SK-N-SH treated with all-trans-retinoic acid at 6 μM for 48 hours (cell line): ENCODE data around the gene ST13.

Source experiments
- ATAC-seq: fragments of 200-7000 bp; cut with Tn5 transposase; 3 replicates; pipeline ENCODE4 v1.9.1; 2020; ENCODE audit warnings: mild to moderate bottlenecking, moderate library complexity
- ARNTL ChIP-seq: fragments of 450-650 bp; formaldehyde crosslinking; IDR thresholded peaks from 2 replicates; pipeline ENCODE4 v1.5.0; 2020; ENCODE audit warnings: low read depth, mild to moderate bottlenecking, moderate library complexity, borderline replicate concordance
- BACH2 ChIP-seq: fragments of 250-450 bp; sonication (Bioruptor Pico); IDR thresholded peaks from 2 replicates; pipeline ENCODE4 v1.9.0; 2021; ENCODE audit warnings: mild to moderate bottlenecking, borderline replicate concordance
- CSDC2 ChIP-seq: fragments of 250-450 bp; sonication (Bioruptor Pico); IDR thresholded peaks from 2 replicates; pipeline ENCODE4 v1.5.0; 2020; ENCODE audit warnings: mild to moderate bottlenecking, moderate library complexity
- ESRRG ChIP-seq: fragments of 250-450 bp; sonication (Bioruptor Pico); IDR thresholded peaks from 2 replicates; pipeline ENCODE4 v1.6.1; 2021; ENCODE audit warnings: mild to moderate bottlenecking
- GLIS3 ChIP-seq: fragments of 250-450 bp; sonication (Bioruptor Pico); IDR thresholded peaks from 2 replicates; pipeline ENCODE4 v1.5.0; 2020; ENCODE audit warnings: mild to moderate bottlenecking, moderate library complexity
- ISL1 ChIP-seq: fragments of 250-450 bp; sonication (Bioruptor Pico); IDR thresholded peaks from 2 replicates; pipeline ENCODE4 v2.1.2; 2022; ENCODE audit warnings: mild to moderate bottlenecking, moderate library complexity
- OSR1 ChIP-seq: fragments of 250-450 bp; sonication (Bioruptor Pico); IDR thresholded peaks from 2 replicates; pipeline ENCODE4 v1.8.0; 2022; ENCODE audit warnings: moderate library complexity, mild to moderate bottlenecking, inconsistent platforms
- RARB ChIP-seq: fragments of 250-450 bp; sonication (Bioruptor Pico); IDR thresholded peaks from 2 replicates; pipeline ENCODE4 v1.8.0; 2021; ENCODE audit warnings: mild to moderate bottlenecking, moderate library complexity
- SNAI2 ChIP-seq: fragments of 250-450 bp; sonication (Bioruptor Pico); IDR thresholded peaks from 2 replicates; pipeline ENCODE4 v1.5.0; 2020; ENCODE audit warnings: mild to moderate bottlenecking, moderate library complexity
- TCF4 ChIP-seq: fragments of 250-450 bp; sonication (Bioruptor Pico); IDR thresholded peaks from 2 replicates; pipeline ENCODE4 v1.8.0; 2021; ENCODE audit warnings: mild to moderate bottlenecking, moderate library complexity, borderline replicate concordance
- TOX ChIP-seq: fragments of 250-450 bp; sonication (Bioruptor Pico); IDR thresholded peaks from 2 replicates; pipeline ENCODE4 v1.8.0; 2021; ENCODE audit warnings: mild to moderate bottlenecking, moderate library complexity, borderline replicate concordance
- ZC3H10 ChIP-seq: fragments of 250-450 bp; sonication (Bioruptor Pico); IDR thresholded peaks from 2 replicates; pipeline ENCODE4 v1.5.1; 2021; ENCODE audit warnings: mild to moderate bottlenecking, moderate library complexity
- ZNF8 ChIP-seq: fragments of 450-650 bp; formaldehyde crosslinking; IDR thresholded peaks from 2 replicates; pipeline ENCODE4 v1.5.0; 2020; ENCODE audit warnings: mild to moderate bottlenecking, moderate library complexity
- TF ChIP-seq, protein P1 (sequence below): fragments of 250-450 bp; sonication (Bioruptor Pico); IDR thresholded peaks from 2 replicates; pipeline ENCODE4 v1.5.1; 2020; ENCODE audit warnings: low read depth, mild to moderate bottlenecking, moderate library complexity
- TF ChIP-seq, protein P2 (sequence below): fragments of 250-450 bp; sonication (Bioruptor Pico); IDR thresholded peaks from 2 replicates; pipeline ENCODE4 v1.8.0; 2021; ENCODE audit warnings: low read depth, mild to moderate bottlenecking, moderate library complexity, borderline replicate concordance
- TF ChIP-seq, protein P3 (sequence below): fragments of 250-450 bp; sonication (Bioruptor Pico); IDR thresholded peaks from 2 replicates; pipeline ENCODE4 v1.5.0; 2020; ENCODE audit warnings: mild to moderate bottlenecking, moderate library complexity
- TF ChIP-seq, protein P4 (sequence below): fragments of 250-450 bp; sonication (Bioruptor Pico); IDR thresholded peaks from 2 replicates; pipeline ENCODE4 v1.8.0; 2020; ENCODE audit warnings: mild to moderate bottlenecking, moderate library complexity, borderline replicate concordance
- TF ChIP-seq, protein P5 (sequence below): fragments of 250-450 bp; sonication (Bioruptor Pico); IDR thresholded peaks from 2 replicates; pipeline ENCODE4 v1.5.1; 2021; ENCODE audit warnings: mild to moderate bottlenecking, moderate library complexity

Gene ST13

DNA sequence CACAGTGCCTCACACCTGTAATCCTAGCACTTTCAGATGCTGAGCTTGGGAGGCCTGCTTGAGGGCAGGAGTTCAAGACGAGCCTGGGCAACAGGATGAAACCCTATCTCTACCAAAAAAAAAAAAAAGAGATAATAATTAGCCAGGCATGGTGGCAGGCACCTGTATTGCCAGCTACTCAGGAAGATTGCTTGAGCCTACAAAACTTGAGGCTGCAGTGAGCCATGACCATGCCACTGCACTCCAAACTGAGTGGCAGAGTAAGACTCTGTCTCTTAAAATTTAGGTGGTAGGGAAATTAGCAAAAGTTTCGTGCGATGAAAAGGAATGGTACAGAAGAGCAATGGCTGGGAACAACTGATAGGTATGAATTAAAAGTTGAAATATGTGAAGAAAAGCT lies 18.0 kb downstream of the ST13 start:
- TF ChIP-seq TCF4 (CRISPR knock-in tag), result no peak
- TF ChIP-seq, protein P1, sequence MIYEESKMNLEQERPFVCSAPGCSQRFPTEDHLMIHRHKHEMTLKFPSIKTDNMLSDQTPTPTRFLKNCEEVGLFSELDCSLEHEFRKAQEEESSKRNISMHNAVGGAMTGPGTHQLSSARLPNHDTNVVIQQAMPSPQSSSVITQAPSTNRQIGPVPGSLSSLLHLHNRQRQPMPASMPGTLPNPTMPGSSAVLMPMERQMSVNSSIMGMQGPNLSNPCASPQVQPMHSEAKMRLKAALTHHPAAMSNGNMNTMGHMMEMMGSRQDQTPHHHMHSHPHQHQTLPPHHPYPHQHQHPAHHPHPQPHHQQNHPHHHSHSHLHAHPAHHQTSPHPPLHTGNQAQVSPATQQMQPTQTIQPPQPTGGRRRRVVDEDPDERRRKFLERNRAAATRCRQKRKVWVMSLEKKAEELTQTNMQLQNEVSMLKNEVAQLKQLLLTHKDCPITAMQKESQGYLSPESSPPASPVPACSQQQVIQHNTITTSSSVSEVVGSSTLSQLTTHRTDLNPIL, result no peak
- no peak for TF ChIP-seq ISL1 (CRISPR knock-in tag)
- no peak for TF ChIP-seq SNAI2 (CRISPR knock-in tag)
- TF ChIP-seq, protein P2, sequence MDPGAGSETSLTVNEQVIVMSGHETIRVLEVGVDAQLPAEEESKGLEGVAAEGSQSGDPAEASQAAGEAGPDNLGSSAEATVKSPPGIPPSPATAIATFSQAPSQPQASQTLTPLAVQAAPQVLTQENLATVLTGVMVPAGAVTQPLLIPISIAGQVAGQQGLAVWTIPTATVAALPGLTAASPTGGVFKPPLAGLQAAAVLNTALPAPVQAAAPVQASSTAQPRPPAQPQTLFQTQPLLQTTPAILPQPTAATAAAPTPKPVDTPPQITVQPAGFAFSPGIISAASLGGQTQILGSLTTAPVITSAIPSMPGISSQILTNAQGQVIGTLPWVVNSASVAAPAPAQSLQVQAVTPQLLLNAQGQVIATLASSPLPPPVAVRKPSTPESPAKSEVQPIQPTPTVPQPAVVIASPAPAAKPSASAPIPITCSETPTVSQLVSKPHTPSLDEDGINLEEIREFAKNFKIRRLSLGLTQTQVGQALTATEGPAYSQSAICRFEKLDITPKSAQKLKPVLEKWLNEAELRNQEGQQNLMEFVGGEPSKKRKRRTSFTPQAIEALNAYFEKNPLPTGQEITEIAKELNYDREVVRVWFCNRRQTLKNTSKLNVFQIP (CRISPR knock-in tag), result no peak
- TF ChIP-seq, protein P3, sequence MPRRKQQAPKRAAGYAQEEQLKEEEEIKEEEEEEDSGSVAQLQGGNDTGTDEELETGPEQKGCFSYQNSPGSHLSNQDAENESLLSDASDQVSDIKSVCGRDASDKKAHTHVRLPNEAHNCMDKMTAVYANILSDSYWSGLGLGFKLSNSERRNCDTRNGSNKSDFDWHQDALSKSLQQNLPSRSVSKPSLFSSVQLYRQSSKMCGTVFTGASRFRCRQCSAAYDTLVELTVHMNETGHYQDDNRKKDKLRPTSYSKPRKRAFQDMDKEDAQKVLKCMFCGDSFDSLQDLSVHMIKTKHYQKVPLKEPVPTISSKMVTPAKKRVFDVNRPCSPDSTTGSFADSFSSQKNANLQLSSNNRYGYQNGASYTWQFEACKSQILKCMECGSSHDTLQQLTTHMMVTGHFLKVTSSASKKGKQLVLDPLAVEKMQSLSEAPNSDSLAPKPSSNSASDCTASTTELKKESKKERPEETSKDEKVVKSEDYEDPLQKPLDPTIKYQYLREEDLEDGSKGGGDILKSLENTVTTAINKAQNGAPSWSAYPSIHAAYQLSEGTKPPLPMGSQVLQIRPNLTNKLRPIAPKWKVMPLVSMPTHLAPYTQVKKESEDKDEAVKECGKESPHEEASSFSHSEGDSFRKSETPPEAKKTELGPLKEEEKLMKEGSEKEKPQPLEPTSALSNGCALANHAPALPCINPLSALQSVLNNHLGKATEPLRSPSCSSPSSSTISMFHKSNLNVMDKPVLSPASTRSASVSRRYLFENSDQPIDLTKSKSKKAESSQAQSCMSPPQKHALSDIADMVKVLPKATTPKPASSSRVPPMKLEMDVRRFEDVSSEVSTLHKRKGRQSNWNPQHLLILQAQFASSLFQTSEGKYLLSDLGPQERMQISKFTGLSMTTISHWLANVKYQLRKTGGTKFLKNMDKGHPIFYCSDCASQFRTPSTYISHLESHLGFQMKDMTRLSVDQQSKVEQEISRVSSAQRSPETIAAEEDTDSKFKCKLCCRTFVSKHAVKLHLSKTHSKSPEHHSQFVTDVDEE (CRISPR knock-in tag), result no peak
- TF ChIP-seq, protein P4, sequence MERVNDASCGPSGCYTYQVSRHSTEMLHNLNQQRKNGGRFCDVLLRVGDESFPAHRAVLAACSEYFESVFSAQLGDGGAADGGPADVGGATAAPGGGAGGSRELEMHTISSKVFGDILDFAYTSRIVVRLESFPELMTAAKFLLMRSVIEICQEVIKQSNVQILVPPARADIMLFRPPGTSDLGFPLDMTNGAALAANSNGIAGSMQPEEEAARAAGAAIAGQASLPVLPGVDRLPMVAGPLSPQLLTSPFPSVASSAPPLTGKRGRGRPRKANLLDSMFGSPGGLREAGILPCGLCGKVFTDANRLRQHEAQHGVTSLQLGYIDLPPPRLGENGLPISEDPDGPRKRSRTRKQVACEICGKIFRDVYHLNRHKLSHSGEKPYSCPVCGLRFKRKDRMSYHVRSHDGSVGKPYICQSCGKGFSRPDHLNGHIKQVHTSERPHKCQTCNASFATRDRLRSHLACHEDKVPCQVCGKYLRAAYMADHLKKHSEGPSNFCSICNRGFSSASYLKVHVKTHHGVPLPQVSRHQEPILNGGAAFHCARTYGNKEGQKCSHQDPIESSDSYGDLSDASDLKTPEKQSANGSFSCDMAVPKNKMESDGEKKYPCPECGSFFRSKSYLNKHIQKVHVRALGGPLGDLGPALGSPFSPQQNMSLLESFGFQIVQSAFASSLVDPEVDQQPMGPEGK (CRISPR knock-in tag), result no peak
- TF ChIP-seq OSR1, result no peak
- no peak for TF ChIP-seq TOX
- no peak for TF ChIP-seq ARNTL
- TF ChIP-seq ZC3H10 (CRISPR knock-in tag), result no peak
- ATAC-seq, result no peak

DNA sequence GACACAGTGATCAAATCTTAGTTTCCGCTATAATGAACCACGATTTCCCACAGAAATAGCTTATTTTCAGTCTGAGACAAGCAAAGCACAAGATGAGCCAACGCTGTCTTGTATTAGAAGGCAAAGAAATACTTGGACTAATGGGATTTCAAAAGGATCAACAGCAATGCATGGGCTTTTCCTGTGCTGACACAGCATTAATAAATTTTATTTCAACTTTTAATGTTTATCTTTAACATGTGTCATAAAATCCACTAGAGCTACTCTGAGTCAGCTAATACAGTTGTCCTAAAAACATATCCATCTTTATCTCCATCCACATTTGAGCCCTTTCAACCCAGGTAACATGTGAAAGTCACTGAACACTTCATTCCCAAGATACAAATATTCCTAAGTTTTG lies 21.8 kb downstream of the ST13 start:
- TF ChIP-seq SNAI2 (CRISPR knock-in tag) (no peak), GLIS3 (CRISPR knock-in tag) (no peak), OSR1 (no peak), ZNF8 (CRISPR knock-in tag) (no peak), ARNTL (no peak), TOX (no peak), ZC3H10 (CRISPR knock-in tag) (no peak), RARB (no peak), TCF4 (CRISPR knock-in tag) (no peak), BACH2 (no peak), CSDC2 (no peak), ESRRG (CRISPR knock-in tag) (no peak)
- TF ChIP-seq, protein P2 (CRISPR knock-in tag), result no peak
- TF ChIP-seq, protein P3 (CRISPR knock-in tag), result no peak
- TF ChIP-seq, protein P1, result no peak
- TF ChIP-seq, protein P5, sequence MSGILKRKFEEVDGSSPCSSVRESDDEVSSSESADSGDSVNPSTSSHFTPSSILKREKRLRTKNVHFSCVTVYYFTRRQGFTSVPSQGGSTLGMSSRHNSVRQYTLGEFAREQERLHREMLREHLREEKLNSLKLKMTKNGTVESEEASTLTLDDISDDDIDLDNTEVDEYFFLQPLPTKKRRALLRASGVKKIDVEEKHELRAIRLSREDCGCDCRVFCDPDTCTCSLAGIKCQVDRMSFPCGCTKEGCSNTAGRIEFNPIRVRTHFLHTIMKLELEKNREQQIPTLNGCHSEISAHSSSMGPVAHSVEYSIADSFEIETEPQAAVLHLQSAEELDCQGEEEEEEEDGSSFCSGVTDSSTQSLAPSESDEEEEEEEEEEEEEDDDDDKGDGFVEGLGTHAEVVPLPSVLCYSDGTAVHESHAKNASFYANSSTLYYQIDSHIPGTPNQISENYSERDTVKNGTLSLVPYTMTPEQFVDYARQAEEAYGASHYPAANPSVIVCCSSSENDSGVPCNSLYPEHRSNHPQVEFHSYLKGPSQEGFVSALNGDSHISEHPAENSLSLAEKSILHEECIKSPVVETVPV (CRISPR knock-in tag), result no peak
- no peak for ATAC-seq
